A549 treated with AZD9567 at 1 μM for 4 hours (cell line): ENCODE results near the gene HS3ST3A1. TPM values are rescaled to one million over a fixed set of nuclear protein-coding genes. Genes with fewer than 3 reads are reported as not detected.

ENCODE experiments used
- total RNA-seq: library from RNA; stranded (reverse); fragments of 200-300 nt; extraction: Qiagen RNA extraction; gene quantifications from 5 replicates; pipeline ENCODE4 v1.2.3, GENCODE V29; 2022; ENCODE audit not compliant: insufficient read depth

HS3ST3A1 gene
- total RNA-seq = 0.10 to 0.41 TPM (median 0.30 TPM) in 4 of 5 replicates, not detected in the other

DNA sequence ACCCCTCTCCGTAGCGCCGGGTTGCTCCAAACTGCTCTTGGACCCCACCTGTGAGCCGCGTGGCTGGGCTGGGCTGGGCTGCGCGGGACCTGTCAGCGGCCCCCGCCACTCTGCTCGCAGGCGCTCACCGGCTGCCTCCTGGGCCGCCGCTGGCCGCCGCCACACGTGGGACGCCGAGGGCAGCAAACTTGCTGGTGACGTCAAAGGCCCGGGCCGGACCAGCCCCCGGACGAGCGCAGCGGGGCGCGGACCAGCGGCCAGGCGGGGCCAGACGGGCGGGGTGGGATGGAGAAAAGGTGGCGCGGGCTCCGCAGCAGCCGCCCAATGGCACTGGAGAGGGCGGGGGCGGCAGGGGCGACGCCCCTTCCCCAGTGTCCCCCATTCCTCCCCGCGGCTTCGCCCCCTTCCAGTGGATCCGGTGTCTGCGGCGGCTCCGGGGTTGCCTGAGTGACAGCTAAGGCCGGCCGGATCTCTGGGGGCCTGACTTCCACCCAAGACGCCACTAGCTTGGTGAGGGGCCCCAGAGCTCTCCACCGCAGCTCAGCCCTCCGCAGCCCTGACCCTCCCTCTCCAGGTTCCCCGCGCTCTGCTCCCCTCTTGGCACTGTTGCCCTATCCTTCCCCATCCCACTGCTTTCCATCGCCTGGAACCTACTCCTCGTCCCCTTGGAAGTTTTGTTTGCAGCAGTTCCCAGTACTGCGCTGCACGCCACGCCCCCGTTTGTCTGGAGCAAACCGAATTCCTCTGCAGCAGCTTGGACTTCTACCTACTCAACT is at the start of gene HS3ST3A1:
Gene HS3ST3A1 (minus strand): TSS at position 154 of the 776 bp plus-strand sequence. CDS start 800 bp downstream, outside the sequence.

